DOHH2 (cell line): ENCODE results near the gene FAM90A26.

ENCODE experiments used
- CTCF ChIP-seq: fragments of 200-600 bp; sonication (generic); IDR thresholded peaks from one replicate; pipeline ENCODE4 v1.5.1; 2014; ENCODE audit warnings: antibody characterized with exemption, mild to moderate bottlenecking, low read depth, low read length; ENCODE audit not compliant: poor library complexity, severe bottlenecking
- EZH2phosphoT487 ChIP-seq: fragments of 200-600 bp; sonication (generic); IDR thresholded peaks from 2 replicates; pipeline ENCODE4 v1.6.1; 2017; ENCODE audit warnings: borderline replicate concordance, mild to moderate bottlenecking, antibody characterized with exemption, low read length, moderate library complexity, mixed read lengths

DNA sequence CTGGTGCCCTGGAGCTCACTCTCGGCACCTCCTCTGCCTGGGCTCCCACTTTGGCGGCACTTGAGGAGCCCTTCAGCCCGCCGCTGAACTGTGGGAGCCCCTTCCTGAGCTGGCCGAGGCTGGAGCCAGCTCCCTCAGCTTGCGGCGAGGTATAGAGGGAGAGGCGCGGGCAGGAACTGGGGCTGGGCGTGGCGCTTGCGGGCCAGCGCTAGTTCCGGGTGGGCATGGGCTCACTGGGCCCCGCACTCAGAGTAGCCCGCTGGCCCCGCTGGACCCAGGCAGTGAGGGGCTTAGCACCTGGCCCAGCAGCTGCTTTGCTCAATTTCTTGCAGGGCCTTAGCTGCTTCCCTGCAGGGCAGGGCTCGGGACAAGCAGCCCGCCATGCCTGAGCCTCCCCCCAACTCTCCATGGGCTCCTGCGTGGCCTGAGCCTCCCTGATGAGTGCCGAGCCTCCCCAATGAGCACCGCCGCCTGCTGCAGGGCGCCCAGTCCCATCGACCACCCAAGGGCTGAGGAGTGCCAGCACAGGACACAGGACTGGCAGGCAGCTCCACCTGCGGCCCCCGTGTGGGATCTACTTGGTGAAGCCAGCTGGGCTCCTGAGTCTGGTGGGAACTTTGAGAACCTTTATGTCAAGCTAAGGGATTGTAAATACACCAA, 26.7 kb upstream of the FAM90A26 start:
- no peak for TF ChIP-seq EZH2phosphoT487
- no peak for TF ChIP-seq CTCF
